Brain microvascular endothelial cell (primary cell): Measurements from ENCODE around the gene JAM3.
"Not testable (repeated sequence)": the region's sequence is repeated elsewhere in the genome, so short reads cannot be mapped to it uniquely, and the experiment has no call there.

Source experiments
- DNase-seq: peaks from one replicate; pipeline ENCODE4 v3.0.0-alpha.2; 2020
- H3K27ac ChIP-seq: fragments of 250-450 bp; sonication (Bioruptor Pico); 2 replicates; pipeline ENCODE4 v1.5.1; 2020; ENCODE audit warnings: mild to moderate bottlenecking, moderate library complexity
- H3K27me3 ChIP-seq: fragments of 250-450 bp; sonication (Bioruptor Pico); replicated peaks from 2 replicates; pipeline ENCODE4 v1.5.1; 2020; ENCODE audit warnings: mild to moderate bottlenecking
- H3K36me3 ChIP-seq: fragments of 250-450 bp; sonication (Bioruptor Pico); replicated peaks from 2 replicates; pipeline ENCODE4 v1.5.1; 2020; ENCODE audit warnings: mild to moderate bottlenecking
- H3K4me3 ChIP-seq: 2 replicates; pipeline ENCODE4 v1.5.1; 2011; ENCODE audit warnings: low read depth, mild to moderate bottlenecking, control low read depth, low read length, moderate library complexity
- CTCF ChIP-seq: IDR thresholded peaks from 2 replicates; pipeline ENCODE4 v1.5.1; 2011; ENCODE audit warnings: low read depth, mild to moderate bottlenecking, moderate library complexity, low read length, control low read depth, inconsistent platforms; ENCODE audit errors: missing control alignments
- in situ Hi-C: cut with HindIII; loops from 2 replicates; pipeline ENCODE4 v1.10.0; 2017; ENCODE audit warnings: low sequenced_read_pairs, low pct_ligation_motif_present

The JAM3 gene

GRCh38 chr11:134097166-134097565, 28.3 kb downstream of the JAM3 start:
- H3K4me3 ChIP-seq, result no peak overlapping the region
- DNase-seq, result no peak
- no peak for TF ChIP-seq CTCF
- in situ Hi-C loops, result no loop called here
- H3K36me3 ChIP-seq, result no peaks in the 10 kb centered on the region
- no peaks in the 10 kb centered on the region for H3K27me3 ChIP-seq
- no peak overlapping the region for H3K27ac ChIP-seq

GRCh38 chr11:134098566-134099184, 29.8 kb downstream of the JAM3 start:
- TF ChIP-seq CTCF, result peak; percentile 25
- Histone ChIP-seq H3K4me3 (no peak overlapping the region), H3K36me3 (no peaks in the 10 kb centered on the region), H3K27ac (no peak overlapping the region), H3K27me3 (no peaks in the 10 kb centered on the region)
- in situ Hi-C loops, result no loop called here
- DNase-seq, result no peak

- DNase-seq, result no peak
- H3K27ac ChIP-seq, result no peak overlapping the region
- no peak overlapping the region for H3K4me3 ChIP-seq
- in situ Hi-C loops, result no loop called here
- no peaks in the 10 kb centered on the region for H3K36me3 ChIP-seq
- no peaks in the 10 kb centered on the region for H3K27me3 ChIP-seq
- no peak for TF ChIP-seq CTCF
These were observed 31.3 kb downstream of the JAM3 start for GRCh38 chr11:134100171-134100570.

- Histone ChIP-seq H3K27me3 (no peaks in the 10 kb centered on the region), H3K4me3 (no peak overlapping the region), H3K36me3 (no peaks in the 10 kb centered on the region), H3K27ac (no peak overlapping the region)
- DNase-seq, result peak; percentile 12
- TF ChIP-seq CTCF, result no peak
- in situ Hi-C loops, result no loop called here
These were observed 32.4 kb downstream of the JAM3 start for GRCh38 chr11:134101282-134101681.

GRCh38 chr11:134110252-134110815, 41.5 kb downstream of the JAM3 start:
- DNase-seq, result no peak
- no peak overlapping the region for H3K4me3 ChIP-seq
- H3K36me3 ChIP-seq, result no peaks in the 10 kb centered on the region
- TF ChIP-seq CTCF, result no peak
- in situ Hi-C loops, result no loop called here
- no peaks in the 10 kb centered on the region for H3K27me3 ChIP-seq
- no peak overlapping the region for H3K27ac ChIP-seq

- H3K4me3 ChIP-seq, H3K27me3 ChIP-seq, H3K27ac ChIP-seq, in situ Hi-C loops, DNase-seq, H3K36me3 ChIP-seq: not testable (repeated sequence)
These were observed 44.9 kb downstream of the JAM3 start for GRCh38 chr11:134113787-134114186.
